WTC11 (cell line): ENCODE results near the gene ATG7. TPM values are rescaled to one million over a fixed set of nuclear protein-coding genes. Genes with fewer than 3 reads are reported as not detected.

Source experiments
- ATAC-seq: fragments of 200-7000 bp; cut with Tn5 transposase; 2 replicates; pipeline ENCODE4 v1.10.0; 2021; ENCODE audit warnings: mild to moderate bottlenecking, moderate library complexity
- CTCF ChIA-PET: fragments of 300-600 bp; sonication (Branson Sonifier 250); formaldehyde crosslinking; loops from one replicate; lab custom pipeline; 2021; ENCODE audit warnings: antibody characterized with exemption; lab: Charles Lee
- POLR2A ChIA-PET: fragments of 350-600 bp; sonication (Branson Sonifier 250); formaldehyde crosslinking; loops from one replicate; lab custom pipeline; 2021; ENCODE audit warnings: antibody characterized with exemption; lab: Charles Lee
- DNase-seq: peaks from one replicate; pipeline ENCODE4 v3.0.0; 2021; ENCODE audit warnings: low spot score
- H3K27ac Mint-ChIP-seq: 2 replicates; pipeline ENCODE4 v1.8.0; 2021; ENCODE audit warnings: mixed read lengths
- H3K27me3 Mint-ChIP-seq: 2 replicates; pipeline ENCODE4 v1.8.0; 2021; ENCODE audit warnings: low read depth, mild to moderate bottlenecking, moderate library complexity, mixed read lengths
- H3K36me3 Mint-ChIP-seq: 2 replicates; pipeline ENCODE4 v1.8.0; 2021; ENCODE audit warnings: mixed read lengths
- H3K4me1 Mint-ChIP-seq: 2 replicates; pipeline ENCODE4 v1.8.0; 2022; ENCODE audit warnings: mixed read lengths
- H3K4me3 Mint-ChIP-seq: 2 replicates; pipeline ENCODE4 v1.8.0; 2021; ENCODE audit warnings: mild to moderate bottlenecking, moderate library complexity, mixed read lengths
- H3K9me3 Mint-ChIP-seq: 2 replicates; pipeline ENCODE4 v1.8.0; 2021; ENCODE audit warnings: mixed read lengths
- AR ChIP-seq: fragments of 250-450 bp; sonication (Bioruptor Pico); IDR thresholded peaks from 2 replicates; pipeline ENCODE4 v1.9.0; 2021; ENCODE audit warnings: mild to moderate bottlenecking
- E2F4 ChIP-seq: sonication (generic); formaldehyde crosslinking; IDR thresholded peaks from 2 replicates; pipeline ENCODE4 v1.8.1; 2022; ENCODE audit warnings: low read depth, mild to moderate bottlenecking, moderate library complexity, missing genetic modification reagents, borderline replicate concordance
- ELF4 ChIP-seq: sonication (generic); formaldehyde crosslinking; IDR thresholded peaks from 2 replicates; pipeline ENCODE4 v1.8.1; 2022; ENCODE audit warnings: low read depth, mild to moderate bottlenecking, moderate library complexity, missing genetic modification reagents
- FOXP1 ChIP-seq: sonication (generic); formaldehyde crosslinking; IDR thresholded peaks from 2 replicates; pipeline ENCODE4 v1.8.0; 2022; ENCODE audit warnings: missing genetic modification reagents, mild to moderate bottlenecking, moderate library complexity, borderline replicate concordance
- GABPB1 ChIP-seq: sonication (generic); formaldehyde crosslinking; IDR thresholded peaks from 2 replicates; pipeline ENCODE4 v1.8.1; 2023; ENCODE audit warnings: mild to moderate bottlenecking, missing genetic modification reagents
- HMGA2 ChIP-seq: fragments of 250-450 bp; sonication (Bioruptor Pico); IDR thresholded peaks from 2 replicates; pipeline ENCODE4 v1.4.0; 2021; ENCODE audit warnings: mild to moderate bottlenecking, moderate library complexity
- HMGXB4 ChIP-seq: sonication (generic); formaldehyde crosslinking; IDR thresholded peaks from 2 replicates; pipeline ENCODE4 v1.8.1; 2023; ENCODE audit warnings: mild to moderate bottlenecking, moderate library complexity, missing genetic modification reagents
- IRF2 ChIP-seq: sonication (generic); formaldehyde crosslinking; IDR thresholded peaks from 2 replicates; pipeline ENCODE4 v1.8.0; 2022; ENCODE audit warnings: low read depth, missing genetic modification reagents, borderline replicate concordance
- MLX ChIP-seq: sonication (generic); formaldehyde crosslinking; IDR thresholded peaks from 2 replicates; pipeline ENCODE4 v1.8.1; 2023; ENCODE audit warnings: mild to moderate bottlenecking, missing genetic modification reagents, moderate library complexity
- PREB ChIP-seq: sonication (generic); formaldehyde crosslinking; IDR thresholded peaks from 2 replicates; pipeline ENCODE4 v1.8.1; 2022; ENCODE audit warnings: mild to moderate bottlenecking, missing genetic modification reagents, moderate library complexity, borderline replicate concordance
- PRRX2 ChIP-seq: fragments of 250-450 bp; sonication (Bioruptor Pico); IDR thresholded peaks from 2 replicates; pipeline ENCODE4 v1.8.0; 2021; ENCODE audit warnings: mild to moderate bottlenecking
- RORB ChIP-seq: fragments of 250-450 bp; sonication (Bioruptor Pico); IDR thresholded peaks from 2 replicates; pipeline ENCODE4 v1.9.0; 2021; ENCODE audit warnings: mild to moderate bottlenecking
- SMAD3 ChIP-seq: sonication (generic); formaldehyde crosslinking; IDR thresholded peaks from 2 replicates; pipeline ENCODE4 v1.8.0; 2022; ENCODE audit warnings: missing genetic modification reagents, mild to moderate bottlenecking, borderline replicate concordance
- TEAD1 ChIP-seq: sonication (generic); formaldehyde crosslinking; IDR thresholded peaks from 2 replicates; pipeline ENCODE4 v1.8.0; 2022; ENCODE audit warnings: mild to moderate bottlenecking, missing genetic modification reagents
- ZNF396 ChIP-seq: fragments of 250-450 bp; sonication (Bioruptor Pico); IDR thresholded peaks from 2 replicates; pipeline ENCODE4 v1.8.0; 2021; ENCODE audit warnings: mild to moderate bottlenecking, moderate library complexity, borderline replicate concordance
- ZNF425 ChIP-seq: fragments of 250-450 bp; sonication (Bioruptor Pico); conservative IDR thresholded peaks from 2 replicates; pipeline ENCODE4 v1.9.0; 2021; ENCODE audit warnings: mild to moderate bottlenecking
- total RNA-seq: library from RNA; stranded (reverse); gene quantifications from 3 replicates; pipeline ENCODE4 v1.2.3, GENCODE V29; 2021
- TF ChIP-seq, protein P1 (sequence below): fragments of 250-450 bp; sonication (Bioruptor Pico); IDR thresholded peaks from 2 replicates; pipeline ENCODE4 v2.1.2; 2022; ENCODE audit warnings: mild to moderate bottlenecking, moderate library complexity
- TF ChIP-seq, protein P2 (sequence below): sonication (generic); formaldehyde crosslinking; IDR thresholded peaks from 2 replicates; pipeline ENCODE4 v1.8.1; 2022; ENCODE audit warnings: mild to moderate bottlenecking, moderate library complexity, missing genetic modification reagents
- TF ChIP-seq, protein P3 (sequence below): fragments of 250-450 bp; sonication (Bioruptor Pico); IDR thresholded peaks from 2 replicates; pipeline ENCODE4 v1.9.0; 2021; ENCODE audit warnings: mild to moderate bottlenecking

ATG7 gene
- total RNA-seq, 1 experiment from 2014 or later, result 17.5 TPM

- TF ChIP-seq GABPB1 (CRISPR knock-in tag) (no peak), ZNF396 (CRISPR knock-in tag) (no peak), ELF4 (CRISPR knock-in tag) (no peak), HMGA2 (CRISPR knock-in tag) (no peak), FOXP1 (CRISPR knock-in tag) (no peak)
- TF ChIP-seq, protein P1, sequence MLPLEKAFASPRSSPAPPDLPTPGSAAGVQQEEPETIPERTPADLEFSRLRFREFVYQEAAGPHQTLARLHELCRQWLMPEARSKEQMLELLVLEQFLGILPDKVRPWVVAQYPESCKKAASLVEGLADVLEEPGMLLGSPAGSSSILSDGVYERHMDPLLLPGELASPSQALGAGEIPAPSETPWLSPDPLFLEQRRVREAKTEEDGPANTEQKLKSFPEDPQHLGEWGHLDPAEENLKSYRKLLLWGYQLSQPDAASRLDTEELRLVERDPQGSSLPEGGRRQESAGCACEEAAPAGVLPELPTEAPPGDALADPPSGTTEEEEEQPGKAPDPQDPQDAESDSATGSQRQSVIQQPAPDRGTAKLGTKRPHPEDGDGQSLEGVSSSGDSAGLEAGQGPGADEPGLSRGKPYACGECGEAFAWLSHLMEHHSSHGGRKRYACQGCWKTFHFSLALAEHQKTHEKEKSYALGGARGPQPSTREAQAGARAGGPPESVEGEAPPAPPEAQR (CRISPR knock-in tag), result no peak
- TF ChIP-seq, all 79 proteins: peak for 0
Measured at GRCh38 chr3:11478167-11478566, 206.0 kb downstream of the ATG7 start (continued).

DNA sequence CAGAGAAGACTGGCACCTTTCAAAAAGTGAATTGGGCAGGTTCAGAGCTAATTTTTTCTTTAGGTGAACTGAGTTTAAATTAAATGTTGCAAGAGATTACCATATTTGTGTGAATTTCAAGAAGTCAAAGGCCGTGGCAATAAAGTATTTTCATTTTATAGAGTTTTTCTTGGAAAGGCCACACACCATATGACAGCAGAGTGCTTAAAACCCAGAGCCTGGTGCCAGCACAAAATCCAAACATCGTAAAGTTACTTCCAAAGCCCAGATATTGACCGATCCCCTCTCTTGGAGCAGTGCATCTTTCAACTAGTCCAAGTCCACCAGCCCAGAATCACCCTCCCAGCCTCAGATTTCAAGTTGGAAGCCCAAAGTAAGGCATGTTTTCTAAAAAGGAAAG, 207.0 kb downstream of the ATG7 start:
- no peak overlapping the region for H3K27ac Mint-ChIP-seq
- H3K9me3 Mint-ChIP-seq, result no peaks in the 10 kb centered on the region
- POLR2A ChIA-PET, result no interaction called here
- CTCF ChIA-PET, result no interaction called here
- no peaks in the 10 kb centered on the region for H3K27me3 Mint-ChIP-seq
- H3K36me3 Mint-ChIP-seq, result no peaks in the 10 kb centered on the region
- ATAC-seq (no peak), DNase-seq (no peak)
- no peak for TF ChIP-seq E2F4
- no peak for TF ChIP-seq MLX (CRISPR knock-in tag)
- no peak for TF ChIP-seq ZNF425 (CRISPR knock-in tag)
- no peak for TF ChIP-seq TEAD1 (CRISPR knock-in tag)
- no peak for TF ChIP-seq ZNF396 (CRISPR knock-in tag)
- no peak for TF ChIP-seq PRRX2 (CRISPR knock-in tag)
- TF ChIP-seq PREB (CRISPR knock-in tag), result no peak
- TF ChIP-seq HMGXB4 (CRISPR knock-in tag), result no peak
- TF ChIP-seq FOXP1 (CRISPR knock-in tag), result no peak
- TF ChIP-seq, protein P2, sequence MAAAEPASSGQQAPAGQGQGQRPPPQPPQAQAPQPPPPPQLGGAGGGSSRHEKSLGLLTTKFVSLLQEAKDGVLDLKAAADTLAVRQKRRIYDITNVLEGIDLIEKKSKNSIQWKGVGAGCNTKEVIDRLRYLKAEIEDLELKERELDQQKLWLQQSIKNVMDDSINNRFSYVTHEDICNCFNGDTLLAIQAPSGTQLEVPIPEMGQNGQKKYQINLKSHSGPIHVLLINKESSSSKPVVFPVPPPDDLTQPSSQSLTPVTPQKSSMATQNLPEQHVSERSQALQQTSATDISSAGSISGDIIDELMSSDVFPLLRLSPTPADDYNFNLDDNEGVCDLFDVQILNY, result no peak
- TF ChIP-seq, protein P3, sequence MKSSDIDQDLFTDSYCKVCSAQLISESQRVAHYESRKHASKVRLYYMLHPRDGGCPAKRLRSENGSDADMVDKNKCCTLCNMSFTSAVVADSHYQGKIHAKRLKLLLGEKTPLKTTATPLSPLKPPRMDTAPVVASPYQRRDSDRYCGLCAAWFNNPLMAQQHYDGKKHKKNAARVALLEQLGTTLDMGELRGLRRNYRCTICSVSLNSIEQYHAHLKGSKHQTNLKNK (CRISPR knock-in tag), result no peak
- no peak for TF ChIP-seq AR (CRISPR knock-in tag)
- no peak for TF ChIP-seq SMAD3 (CRISPR knock-in tag)
- no peak for TF ChIP-seq GABPB1 (CRISPR knock-in tag)
- no peak for TF ChIP-seq IRF2 (CRISPR knock-in tag)
- TF ChIP-seq RORB (CRISPR knock-in tag), result no peak
- H3K4me1 Mint-ChIP-seq, result peaks cover 28% of the 10 kb centered on the region
- no peak overlapping the region for H3K4me3 Mint-ChIP-seq
